ENCODE measurements around the gene GAD1.

Gene GAD1

GRCh38 chr2:170887896-170888295, 71.2 kb downstream of the GAD1 start:
- TF ChIP-seq CTCF (IDR thresholded peaks at IDR 0.05) = no peak

GRCh38 chr2:170891893-170892292, 75.2 kb downstream of the GAD1 start:
- TF ChIP-seq CTCF (IDR thresholded peaks at IDR 0.05) = no peak

- TF ChIP-seq CTCF (IDR thresholded peaks at IDR 0.05) = no peak
Measured at GRCh38 chr2:170892391-170892951, 75.8 kb downstream of the GAD1 start.

GRCh38 chr2:170895023-170895757, 78.5 kb downstream of the GAD1 start:
- TF ChIP-seq CTCF (IDR thresholded peaks at IDR 0.05) = no peak

DNA sequence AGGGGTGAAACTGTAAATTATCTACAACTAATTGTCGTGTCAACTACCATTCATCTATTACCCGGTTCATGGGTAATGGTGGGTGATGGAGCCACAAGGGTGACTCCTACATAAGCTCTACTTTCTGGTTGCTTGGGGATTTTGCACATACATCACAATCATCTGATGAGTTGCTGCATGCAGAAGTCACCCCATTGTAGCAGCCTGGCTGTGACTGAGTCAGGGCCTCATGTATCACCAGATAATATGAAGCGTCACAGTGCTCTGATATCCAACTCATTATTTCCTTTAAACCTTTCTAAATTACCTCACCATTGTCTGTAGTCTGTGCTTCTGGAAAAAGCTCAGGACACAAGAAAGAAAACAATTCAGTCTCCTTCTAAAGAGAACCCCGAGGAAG, 79.9 kb downstream of the GAD1 start:
- no peak for TF ChIP-seq CTCF (IDR thresholded peaks at IDR 0.05)

DNA sequence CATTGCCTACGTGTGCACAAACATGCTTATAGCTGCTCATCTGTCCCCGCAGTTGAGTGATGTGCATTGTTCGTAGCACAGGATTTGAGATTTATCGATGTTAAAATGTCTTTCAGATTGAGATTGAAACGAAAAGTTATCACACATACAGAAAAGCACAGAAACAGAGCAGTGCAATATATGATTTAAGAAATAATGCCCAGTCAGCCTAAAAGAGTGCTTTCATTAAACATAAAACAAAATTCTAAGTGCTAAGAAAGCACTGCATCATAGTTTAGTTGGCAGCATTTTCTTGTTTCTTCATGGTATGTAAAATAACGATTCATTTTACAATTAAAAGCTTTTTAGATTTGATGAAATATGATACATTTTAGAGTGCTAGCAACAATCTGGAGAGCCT, 80.4 kb downstream of the GAD1 start:
- no peak for TF ChIP-seq CTCF (IDR thresholded peaks at IDR 0.05)

DNA sequence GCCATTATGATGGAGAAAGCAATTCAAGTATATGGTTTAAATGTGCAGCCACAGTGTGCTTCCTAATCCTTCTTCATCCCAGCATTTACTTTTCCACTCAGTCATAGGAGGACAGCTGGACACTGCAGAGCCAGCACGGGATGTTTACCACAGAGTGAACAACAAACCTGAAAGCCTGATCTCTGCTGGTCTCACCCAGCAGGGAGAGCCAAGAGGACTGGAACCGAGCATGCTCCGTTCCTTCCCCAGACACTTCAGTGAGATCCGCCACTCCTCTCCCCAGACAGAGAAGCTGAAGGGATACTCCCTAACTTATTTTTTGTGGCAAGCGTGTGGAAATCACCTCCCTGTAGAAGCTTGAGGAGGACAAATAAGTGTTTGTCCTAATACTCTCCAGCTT, 89.2 kb downstream of the GAD1 start:
- TF ChIP-seq CTCF (IDR thresholded peaks at IDR 0.05) = no peak
